HEK293 (cell line): ENCODE results near the gene G6PD.

ENCODE experiments used
- CTCF ChIP-seq: fragments of 450-650 bp; formaldehyde crosslinking; IDR thresholded peaks from 2 replicates; pipeline ENCODE4 v1.5.1; 2016; ENCODE audit warnings: missing biosample characterization, missing genetic modification characterization
- MYNN ChIP-seq: fragments of 450-650 bp; formaldehyde crosslinking; IDR thresholded peaks from 2 replicates; pipeline ENCODE4 v1.5.1; 2016; ENCODE audit warnings: missing biosample characterization, missing genetic modification characterization, borderline replicate concordance
- OSR2 ChIP-seq: fragments of 450-650 bp; formaldehyde crosslinking; IDR thresholded peaks from 2 replicates; pipeline ENCODE4 v1.5.1; 2016; ENCODE audit warnings: missing biosample characterization, missing genetic modification characterization
- TCF7L2 ChIP-seq: IDR thresholded peaks from 2 replicates; pipeline ENCODE4 v1.6.1; 2011; ENCODE audit warnings: low read depth, mild to moderate bottlenecking, inconsistent platforms, low read length, moderate library complexity, borderline replicate concordance
- ZBTB44 ChIP-seq: fragments of 450-650 bp; IDR thresholded peaks from 2 replicates; pipeline ENCODE4 v1.5.1; 2018; ENCODE audit warnings: missing biosample characterization, mild to moderate bottlenecking, missing genetic modification characterization
- ZBTB7A ChIP-seq: fragments of 450-650 bp; formaldehyde crosslinking; IDR thresholded peaks from 2 replicates; pipeline ENCODE4 v1.5.1; 2016; ENCODE audit warnings: low read depth, missing biosample characterization, missing genetic modification characterization
- ZNF280D ChIP-seq: fragments of 450-650 bp; formaldehyde crosslinking; IDR thresholded peaks from 2 replicates; pipeline ENCODE4 v1.5.1; 2016; ENCODE audit warnings: missing biosample characterization, missing genetic modification characterization
- ZNF350 ChIP-seq: fragments of 450-650 bp; formaldehyde crosslinking; IDR thresholded peaks from 2 replicates; pipeline ENCODE4 v1.5.0; 2017; ENCODE audit warnings: missing biosample characterization, mild to moderate bottlenecking, missing genetic modification characterization
- ZNF792 ChIP-seq: fragments of 450-650 bp; formaldehyde crosslinking; IDR thresholded peaks from 2 replicates; pipeline ENCODE4 v1.5.1; 2016; ENCODE audit warnings: missing biosample characterization, missing genetic modification characterization
- ZSCAN30 ChIP-seq: fragments of 450-650 bp; IDR thresholded peaks from 2 replicates; pipeline ENCODE4 v1.5.1; 2018; ENCODE audit warnings: missing biosample characterization, mild to moderate bottlenecking, missing genetic modification characterization, moderate library complexity

- TF ChIP-seq ZNF350 (tag by site-specific recombination) (no peak), OSR2 (tag by site-specific recombination) (no peak), ZSCAN30 (tag by site-specific recombination) (no peak), CTCF (tag by site-specific recombination) (no peak), MYNN (tag by site-specific recombination) (no peak), ZNF792 (no peak), TCF7L2 (no peak), ZBTB44 (tag by site-specific recombination) (no peak), ZNF280D (tag by site-specific recombination) (no peak), ZBTB7A (tag by site-specific recombination) (no peak)
Observed at GRCh38 chrX:154541589-154541895, 5.1 kb downstream of the G6PD start.
